ENCODE measurements around the gene FADS6. TPM values are rescaled to one million over a fixed set of nuclear protein-coding genes. Genes with fewer than 3 reads are reported as not detected.

Gene FADS6
- total and polyA plus RNA-seq, 10 of the 15 experiments (the other 5 are each of a cell fraction or from before 2014, with no cell fraction given) = not detected

DNA sequence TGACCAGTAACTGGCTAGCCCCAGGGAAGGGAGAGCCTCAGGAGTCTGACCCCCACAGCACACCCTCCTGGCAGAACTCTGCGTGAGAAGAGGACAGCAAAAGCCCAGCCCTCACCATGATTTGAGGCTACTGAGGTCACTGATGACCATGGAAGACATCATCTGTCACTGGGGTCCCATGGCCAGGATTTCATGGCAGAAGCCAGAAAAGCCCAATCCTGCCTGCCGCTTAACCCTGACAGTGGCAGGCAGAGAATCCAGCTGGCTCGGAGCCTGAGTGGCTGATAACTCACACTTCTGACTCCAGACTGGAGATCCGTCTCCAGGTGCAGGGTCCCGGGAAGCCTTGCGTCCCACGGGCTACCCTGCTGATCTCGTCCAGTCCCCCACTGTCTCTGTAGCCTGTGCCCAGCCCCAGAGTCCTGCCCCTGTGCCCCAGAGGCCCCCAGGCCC lies 51.3 kb downstream of the FADS6 start:
- Histone ChIP-seq H3K9me3 (replicated peaks; ENCODE audit: control insufficient read depth, insufficient read depth, low read length) (no peaks in the 10 kb centered on the region), H3K4me1 (ENCODE audit: control insufficient read depth, insufficient read depth, low read length) (peaks cover 4% of the 10 kb centered on the region), H3K9ac (ENCODE audit: control insufficient read depth, insufficient read depth, low read length) (no peak overlapping the region), H3K27ac (ENCODE audit: control insufficient read depth, insufficient read depth) (no peak overlapping the region), H3K36me3 (ENCODE audit: control insufficient read depth in 2 of 2, insufficient read depth in 2 of 2, low read length in 1 of 2) (no peaks in the 10 kb centered on the region; a peak in 1 of 4 replicates), H4K20me1 (ENCODE audit: control insufficient read depth, insufficient read depth) (no peaks in the 10 kb centered on the region), H2AFZ (ENCODE audit: control insufficient read depth, low read depth, low read length) (no peak overlapping the region), H3K79me2 (ENCODE audit: control insufficient read depth, insufficient read depth, low read length) (no peaks in the 10 kb centered on the region), H3K27me3 (replicated peaks in 1 of 2; ENCODE audit: control insufficient read depth in 2 of 2, insufficient read depth in 2 of 2, low read length in 1 of 2) (no peaks in the 10 kb centered on the region), H3K4me3 (no peak overlapping the region), H3K4me2 (ENCODE audit: control insufficient read depth, insufficient read depth) (no peak overlapping the region)
- FAIRE-seq (no peak), ATAC-seq (no peak), DNase-seq (ENCODE audit: low read depth, low spot score) (no peak)
- WGBS (ENCODE audit: insufficient coverage, insufficient replicate concordance, low lambda C conversion rate, missing lambda C conversion rate) = 54% methylated on average over 8 of the region's 8 CpGs
- intact Hi-C loops (cut with micrococcal nuclease; ENCODE audit: unreplicated experiment) = no loop called here
- RAD21 ChIA-PET (ENCODE audit: unreplicated experiment) = no interaction called here
- CTCF ChIA-PET = interaction anchor here (0.7 to 1.6 kb wide), 3 partner anchors 20 to 51 kb away, joined by 4 read pairs; no protein-coding TSS in a partner anchor
- BruUV-seq (replicated peaks) = no TSS peak
- TF ChIP-seq HDAC6 (IDR thresholded peaks at IDR 0.05; ENCODE audit: unreplicated experiment) = no peak
- SMC1A ChIA-PET (ENCODE audit: uncharacterized antibody, unreplicated experiment) = no interaction called here
- POLR2A ChIA-PET = no interaction called here
- in situ Hi-C loops (cut with MboI) = no loop called here

GRCh38 chr17:74840989-74841666 lies 52.3 kb downstream of the FADS6 start:
- no peak for DNase-seq (ENCODE audit: low read depth, low spot score)
- no peak overlapping the region for H2AFZ ChIP-seq (ENCODE audit: control insufficient read depth, low read depth, low read length)
- intact Hi-C loops (cut with micrococcal nuclease; ENCODE audit: unreplicated experiment) = no loop called here
- H3K9ac ChIP-seq (ENCODE audit: control insufficient read depth, insufficient read depth, low read length) = no peak overlapping the region
- no peaks in the 10 kb centered on the region for H4K20me1 ChIP-seq (ENCODE audit: control insufficient read depth, insufficient read depth)
- ATAC-seq = peak; percentile 63
- no peaks in the 10 kb centered on the region; a peak in 1 of 4 replicates for H3K36me3 ChIP-seq (ENCODE audit: control insufficient read depth in 2 of 2, insufficient read depth in 2 of 2, low read length in 1 of 2)
- TF ChIP-seq HDGF (IDR thresholded peaks at IDR 0.05) (no peak), SPI1 (IDR thresholded peaks at IDR 0.05; ENCODE audit: borderline replicate concordance, insufficient read depth, low read depth, low read length) (peak; percentile 62; the same call in 1 of the 2 replicates), ASH2L (IDR thresholded peaks at IDR 0.05; ENCODE audit: borderline replicate concordance, low read depth) (no peak), RFX5 (IDR thresholded peaks at IDR 0.05; ENCODE audit: low read depth, low read length) (no peak), GABPA (IDR thresholded peaks at IDR 0.05; ENCODE audit: low read depth) (no peak)
- H3K4me2 ChIP-seq (ENCODE audit: control insufficient read depth, insufficient read depth) = no peak overlapping the region
- RAD21 ChIA-PET (ENCODE audit: unreplicated experiment) = no interaction called here
- WGBS (ENCODE audit: insufficient coverage, insufficient replicate concordance, low lambda C conversion rate, missing lambda C conversion rate) = 28% methylated on average over 13 of the region's 13 CpGs
- peaks cover 4% of the 10 kb centered on the region for H3K4me1 ChIP-seq (ENCODE audit: control insufficient read depth, insufficient read depth, low read length)
- SMC1A ChIA-PET (ENCODE audit: uncharacterized antibody, unreplicated experiment) = interaction anchor here (0.9 to 1.3 kb wide), 2 partner anchors 21 to 24 kb away, joined by 4 read pairs; no protein-coding TSS in a partner anchor
- H3K27ac ChIP-seq (ENCODE audit: control insufficient read depth, insufficient read depth) = no peak overlapping the region
- no peaks in the 10 kb centered on the region for H3K27me3 ChIP-seq (replicated peaks in 1 of 2; ENCODE audit: control insufficient read depth in 2 of 2, insufficient read depth in 2 of 2, low read length in 1 of 2)
- POLR2A ChIA-PET = no interaction called here
- CTCF ChIA-PET = interaction anchor here (1.0 to 2.2 kb wide), 4 partner anchors 21 to 50 kb away, joined by 3 to 9 read pairs (median 6); no protein-coding TSS in a partner anchor
- no TSS peak for BruUV-seq (replicated peaks)
- in situ Hi-C loops (cut with MboI) = no loop called here
- H3K4me3 ChIP-seq = no peak overlapping the region
- H3K9me3 ChIP-seq (replicated peaks; ENCODE audit: control insufficient read depth, insufficient read depth, low read length) = no peaks in the 10 kb centered on the region
- FAIRE-seq = no peak
- H3K79me2 ChIP-seq (ENCODE audit: control insufficient read depth, insufficient read depth, low read length) = no peaks in the 10 kb centered on the region

Data from GM12878 (cell line).